ENCODE results near the gene TGM2.
"Not testable (repeated sequence)": the region's sequence is repeated elsewhere in the genome, so short reads cannot be mapped to it uniquely, and the experiment has no call there.

The TGM2 gene

GRCh38 chr20:38115205-38115604 lies 49.9 kb downstream of the TGM2 start:
- no peak for DNase-seq (ENCODE audit: low read depth in 3 of 3)

DNA sequence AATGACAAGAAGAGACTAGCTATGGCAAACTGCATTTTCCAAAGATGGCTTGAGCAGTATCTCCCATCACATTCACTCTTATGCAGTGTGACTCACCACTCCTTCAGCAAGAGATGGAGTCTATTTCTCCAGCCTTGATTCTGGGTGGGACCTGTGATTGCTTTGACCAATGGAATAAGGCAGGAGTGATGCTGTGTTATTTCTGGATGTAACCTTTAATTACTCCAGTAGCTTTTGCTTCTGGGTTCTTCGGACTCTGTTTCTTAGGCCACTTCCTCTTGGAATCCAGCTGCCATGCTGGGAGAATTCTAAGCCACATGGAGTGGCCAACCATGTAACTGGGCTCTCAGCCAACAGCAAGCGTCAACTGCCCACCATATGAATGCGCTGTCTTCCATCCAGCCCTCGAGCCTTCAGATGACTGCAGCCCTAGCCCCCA lies 50.7 kb downstream of the TGM2 start:
- no peak for DNase-seq (ENCODE audit: low read depth in 3 of 3)

- DNase-seq (ENCODE audit: low read depth in 3 of 3), result peak in 1 of 3 experiments; percentile 8
Measured at GRCh38 chr20:38113401-38114325, 51.4 kb downstream of the TGM2 start.

- no peak for DNase-seq (ENCODE audit: low read depth in 3 of 3)
Measured at GRCh38 chr20:38112930-38113294, 52.2 kb downstream of the TGM2 start.

GRCh38 chr20:38112261-38112929 lies 52.7 kb downstream of the TGM2 start:
- no peak for DNase-seq (ENCODE audit: low read depth in 3 of 3)

DNA sequence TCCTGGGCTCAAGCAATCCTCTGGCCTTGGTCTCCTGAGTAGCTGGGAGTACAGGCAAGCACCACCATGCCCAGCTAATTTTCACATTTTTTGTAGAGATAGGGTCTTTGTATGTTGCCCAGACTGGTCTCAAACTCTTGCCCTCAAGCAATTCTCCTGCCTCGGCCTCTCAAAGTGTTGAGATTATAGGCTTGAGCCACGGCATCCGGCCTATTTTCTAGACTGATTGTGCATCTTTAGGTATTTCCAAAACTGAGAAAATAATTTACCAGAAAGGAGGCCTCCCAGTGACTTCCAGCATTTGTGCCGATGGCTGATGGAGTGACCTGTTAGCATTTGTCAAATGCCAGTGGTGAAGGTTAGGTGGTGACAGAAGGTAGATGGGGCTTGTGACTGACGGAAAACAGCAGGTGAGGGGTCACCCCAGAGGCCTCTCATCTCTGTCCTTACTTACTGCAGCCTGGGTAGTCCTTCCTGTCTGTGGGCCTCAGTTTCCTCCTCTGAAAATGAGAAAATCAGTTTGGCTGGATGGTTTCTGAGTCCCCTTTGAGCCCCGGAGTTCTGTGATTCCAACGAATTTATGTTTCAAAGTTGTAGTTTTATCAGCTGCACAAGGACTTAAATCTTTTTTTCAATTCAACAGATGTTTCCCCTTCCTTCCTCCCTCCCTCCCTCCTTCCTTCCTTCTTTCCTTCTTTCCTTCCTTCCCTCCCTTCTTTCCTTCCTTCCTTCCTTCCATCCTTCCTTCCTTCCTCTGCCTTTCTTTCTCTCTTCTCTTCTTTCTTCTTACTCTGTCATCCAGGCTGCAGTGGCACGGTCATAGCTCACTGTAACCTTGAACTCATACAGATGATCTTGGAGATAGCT lies 53.5 kb downstream of the TGM2 start:
- DNase-seq (ENCODE audit: low read depth in 3 of 3), result no peak

DNA sequence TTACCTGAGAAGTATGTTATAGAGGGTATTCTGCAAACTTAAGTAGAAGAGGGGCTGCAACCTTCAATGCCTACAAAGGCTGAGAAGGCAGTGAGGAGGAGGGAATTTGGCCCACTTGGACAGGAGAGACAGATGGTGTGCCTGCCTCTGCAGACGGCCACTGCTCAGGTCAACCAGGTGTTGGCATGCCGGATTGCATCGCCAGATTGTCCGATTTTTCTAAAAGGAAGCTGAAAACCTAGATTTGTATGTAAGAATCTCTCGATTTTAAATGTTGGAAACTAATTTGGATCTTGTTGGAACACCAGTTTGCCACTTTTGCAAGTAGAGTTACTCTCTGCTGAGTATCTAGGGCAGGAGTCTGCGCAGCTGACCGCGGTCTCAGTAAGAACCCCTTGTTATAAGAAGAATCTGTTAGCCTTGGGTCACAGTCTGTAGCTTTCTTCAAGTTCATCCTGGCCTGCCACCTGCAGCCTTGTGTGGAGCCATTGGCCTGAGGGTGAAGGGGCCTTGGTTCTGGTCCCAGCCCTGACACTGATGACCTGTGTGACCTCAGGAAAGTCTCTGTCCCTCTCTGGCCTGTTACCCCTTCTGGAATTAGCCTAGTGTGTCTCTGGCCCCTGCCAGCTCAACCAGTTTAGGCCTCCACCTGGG lies 54.4 kb downstream of the TGM2 start:
- no peak for DNase-seq (ENCODE audit: low read depth in 3 of 3)

DNA sequence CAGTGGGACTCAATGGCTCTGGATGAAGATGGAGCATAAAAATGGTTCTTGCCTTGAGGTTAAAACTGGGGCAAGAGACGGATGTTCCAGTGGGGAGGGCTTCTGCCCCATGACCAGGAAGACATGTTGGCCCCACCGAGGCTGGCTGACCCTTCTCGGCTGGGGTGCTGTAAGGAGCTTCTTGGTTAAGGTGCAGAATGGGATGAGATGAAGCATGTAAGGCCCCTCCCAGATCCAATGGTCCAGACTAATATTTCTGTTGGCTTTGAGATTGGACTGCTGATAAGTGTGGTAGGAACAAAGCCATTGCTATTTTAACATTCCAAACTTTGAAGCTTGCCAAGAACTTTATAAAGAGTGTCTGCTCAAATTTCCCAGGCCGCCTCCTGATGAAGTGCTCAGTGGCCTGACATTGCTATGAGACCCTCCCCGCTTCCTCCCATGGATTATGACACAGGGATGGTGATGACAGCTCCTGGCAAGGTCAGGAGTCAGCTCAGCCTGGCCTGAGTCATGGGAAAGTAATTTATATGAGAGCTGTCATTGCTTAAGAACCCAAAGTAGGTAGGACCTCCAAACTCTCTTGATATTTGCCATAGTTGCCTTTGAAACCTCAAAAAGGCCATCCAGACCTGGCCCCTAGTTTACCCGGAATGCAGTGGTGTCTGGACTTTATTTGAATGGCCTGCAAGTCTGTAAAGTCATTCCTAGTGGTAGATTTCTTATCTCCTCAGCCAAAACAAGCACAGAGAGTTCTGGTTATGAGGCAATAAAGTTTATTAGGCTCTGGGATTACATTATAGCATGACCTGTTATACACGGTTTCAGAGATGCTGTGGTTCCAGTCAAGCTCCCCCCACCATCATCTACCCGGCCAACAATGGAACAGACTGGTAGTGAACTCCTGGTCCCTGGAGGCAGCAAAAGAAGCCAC lies 55.2 kb downstream of the TGM2 start:
- DNase-seq (ENCODE audit: low read depth in 3 of 3), result no peak

DNA sequence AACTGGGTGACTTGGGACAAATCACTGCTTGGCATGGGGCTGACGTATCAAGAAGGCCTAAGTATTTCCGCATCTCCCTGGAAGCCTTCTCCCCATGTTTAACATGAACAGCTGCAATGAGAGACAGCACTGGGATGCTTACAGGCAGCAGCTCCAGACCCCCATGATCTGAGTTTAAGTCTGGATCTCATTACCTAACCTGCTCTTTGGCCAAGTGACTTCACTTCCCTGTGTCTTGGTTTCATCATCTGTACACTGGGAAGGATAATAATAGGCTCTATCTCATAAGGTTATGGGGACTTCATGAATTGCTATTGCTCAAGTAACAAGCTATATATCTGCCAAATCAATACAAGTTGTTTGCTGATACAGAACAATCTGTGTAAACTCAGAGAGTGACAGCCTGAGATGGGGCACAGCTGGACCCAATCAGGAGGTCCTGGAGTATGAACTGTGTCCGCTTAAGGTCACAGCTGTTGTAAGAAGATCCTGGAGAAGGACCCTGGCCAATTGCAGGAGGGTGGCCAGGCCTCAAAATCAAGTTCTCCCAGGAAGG lies 56.0 kb downstream of the TGM2 start:
- no peak for DNase-seq (ENCODE audit: low read depth in 3 of 3)

DNA sequence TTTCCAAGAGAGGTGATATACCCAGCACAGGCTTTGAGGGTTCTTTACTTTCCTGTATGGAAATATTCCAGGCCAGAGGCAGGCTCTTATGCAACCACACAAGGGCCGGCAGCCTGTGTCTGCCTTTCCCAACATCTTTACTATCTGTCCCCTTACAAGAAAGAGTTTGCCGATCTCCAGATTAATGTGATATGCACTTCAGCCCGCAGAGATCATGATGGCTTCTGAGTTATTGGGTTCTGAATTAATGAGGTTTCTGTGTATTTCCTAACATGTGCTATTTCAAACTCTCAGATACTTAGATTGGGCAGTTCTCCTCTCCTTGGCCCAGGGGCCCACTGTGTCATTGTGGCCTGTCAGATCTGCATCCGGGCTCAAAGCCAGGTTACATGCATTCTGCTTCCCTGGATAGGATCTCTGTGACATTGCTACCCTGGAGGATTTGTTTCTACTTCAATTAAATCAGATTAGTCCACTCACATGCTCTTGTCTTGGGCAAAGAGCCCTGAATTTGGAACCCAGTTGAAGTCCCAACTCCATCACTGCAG lies 56.6 kb downstream of the TGM2 start:
- DNase-seq (ENCODE audit: low read depth in 3 of 3), result no peak

DNA sequence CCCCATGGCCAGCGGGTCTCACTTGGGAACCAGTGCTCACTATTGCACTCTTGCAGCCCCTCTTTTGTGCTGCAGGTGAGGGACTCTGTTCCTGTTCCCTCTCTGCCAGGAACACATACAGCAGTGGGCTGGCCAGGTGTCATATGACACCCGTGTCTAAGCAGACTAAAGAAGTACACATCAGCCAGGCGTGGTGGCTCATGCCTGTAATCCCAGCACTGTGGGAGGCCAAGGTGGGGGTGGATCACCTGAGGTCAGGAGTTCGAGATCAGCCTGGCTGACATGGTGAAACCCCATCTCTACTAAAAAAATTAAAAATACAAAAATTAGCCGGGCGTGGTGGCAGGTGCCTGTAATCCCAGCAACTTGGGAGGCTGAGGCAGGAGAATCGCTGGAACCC lies 57.2 kb downstream of the TGM2 start:
- not testable (repeated sequence) for DNase-seq (ENCODE audit: low read depth in 3 of 3)

DNA sequence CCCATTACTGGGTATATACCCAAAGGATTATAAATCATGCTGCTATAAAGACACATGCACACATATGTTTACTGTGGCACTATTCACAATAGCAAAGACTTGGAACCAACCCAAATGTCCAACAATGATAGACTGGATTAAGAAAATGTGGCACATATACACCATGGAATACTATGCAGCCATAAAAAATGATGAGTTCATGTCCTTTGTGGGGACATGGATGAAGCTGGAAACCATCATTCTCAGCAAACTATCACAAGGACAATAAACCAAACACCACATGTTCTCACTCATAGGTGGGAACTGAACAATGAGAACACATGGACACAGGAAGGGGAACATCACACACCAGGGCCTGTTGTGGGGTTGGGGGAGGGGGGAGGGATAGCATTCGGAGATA lies 57.7 kb downstream of the TGM2 start:
- DNase-seq (ENCODE audit: low read depth in 3 of 3), result not testable (repeated sequence)

DNA sequence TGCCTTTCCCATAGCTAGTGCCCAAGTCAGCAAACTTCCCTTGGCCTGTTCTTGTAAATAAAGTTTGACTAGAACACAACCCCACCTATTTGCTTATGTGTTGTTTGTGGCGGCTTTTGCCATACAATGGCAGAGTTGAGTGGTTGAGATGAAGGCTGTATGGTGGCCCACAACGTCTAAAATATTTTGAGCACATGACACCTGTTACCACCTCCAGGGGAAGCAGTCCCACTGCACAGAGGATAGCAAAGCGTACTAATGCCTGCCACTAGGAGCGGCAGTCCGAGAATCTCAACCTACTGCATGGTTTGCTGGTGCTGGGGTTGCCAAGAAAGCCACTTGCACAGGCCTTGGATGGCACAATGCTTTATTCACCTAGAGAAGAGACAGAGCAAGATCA lies 58.6 kb downstream of the TGM2 start:
- no peak for DNase-seq (ENCODE audit: low read depth in 3 of 3)

DNA sequence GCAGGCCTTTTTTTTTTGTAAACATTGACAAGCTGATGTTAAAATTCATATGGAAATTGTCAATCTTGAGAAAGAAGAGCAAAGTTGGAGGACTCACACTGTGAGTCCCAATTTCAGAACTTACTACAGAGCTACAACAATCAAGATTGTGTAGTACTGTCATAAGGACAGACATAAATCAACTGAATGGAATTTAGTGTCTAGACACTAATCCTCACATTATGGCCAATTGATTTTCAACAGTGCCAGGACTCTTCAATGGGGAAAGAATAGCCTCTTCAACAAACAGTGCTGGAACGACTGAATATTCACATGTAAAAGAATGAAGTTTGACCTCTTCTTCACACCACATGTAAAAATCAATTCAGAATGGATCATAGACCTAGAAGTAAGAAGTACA lies 60.8 kb downstream of the TGM2 start:
- no peak for DNase-seq (ENCODE audit: low read depth in 3 of 3)

GRCh38 chr20:38102206-38102605 lies 62.9 kb downstream of the TGM2 start:
- DNase-seq (ENCODE audit: low read depth in 3 of 3), result not testable (repeated sequence)

- no peak for DNase-seq (ENCODE audit: low read depth in 3 of 3)
Measured at GRCh38 chr20:38098952-38099351, 66.1 kb downstream of the TGM2 start.

DNA sequence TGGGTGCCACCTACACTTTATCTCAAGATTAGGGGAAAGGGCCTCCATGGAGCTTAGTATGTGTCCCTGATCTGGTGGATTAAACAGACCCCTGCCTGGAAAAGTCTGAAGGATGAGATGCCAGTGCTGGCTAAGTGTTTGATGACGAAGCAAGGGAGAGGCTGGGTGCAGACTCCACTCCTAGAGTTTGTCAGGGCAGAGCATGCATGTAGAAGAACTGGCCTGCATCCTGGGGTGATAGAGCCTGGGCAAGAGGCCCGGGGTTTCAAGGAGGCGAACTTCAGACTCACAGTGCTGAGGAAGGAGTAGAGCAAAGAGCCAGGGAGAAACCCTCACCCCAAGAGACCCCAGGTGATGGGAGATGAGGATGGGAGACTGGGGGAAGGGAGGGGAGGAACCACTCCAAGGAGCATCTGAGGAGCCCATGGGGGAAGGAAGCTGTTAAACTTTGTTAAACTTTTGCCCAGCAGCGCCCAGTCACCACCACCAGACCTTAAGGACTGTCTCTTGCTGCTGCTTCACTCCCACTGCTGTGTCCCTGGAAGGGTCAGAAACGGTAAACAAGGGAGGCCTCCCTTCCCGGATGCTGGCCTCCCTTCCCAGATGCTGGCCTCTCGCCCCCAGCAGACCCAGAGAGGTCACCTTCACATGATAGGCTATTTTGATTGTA lies 69.9 kb downstream of the TGM2 start:
- no peak for DNase-seq (ENCODE audit: low read depth in 3 of 3)

DNA sequence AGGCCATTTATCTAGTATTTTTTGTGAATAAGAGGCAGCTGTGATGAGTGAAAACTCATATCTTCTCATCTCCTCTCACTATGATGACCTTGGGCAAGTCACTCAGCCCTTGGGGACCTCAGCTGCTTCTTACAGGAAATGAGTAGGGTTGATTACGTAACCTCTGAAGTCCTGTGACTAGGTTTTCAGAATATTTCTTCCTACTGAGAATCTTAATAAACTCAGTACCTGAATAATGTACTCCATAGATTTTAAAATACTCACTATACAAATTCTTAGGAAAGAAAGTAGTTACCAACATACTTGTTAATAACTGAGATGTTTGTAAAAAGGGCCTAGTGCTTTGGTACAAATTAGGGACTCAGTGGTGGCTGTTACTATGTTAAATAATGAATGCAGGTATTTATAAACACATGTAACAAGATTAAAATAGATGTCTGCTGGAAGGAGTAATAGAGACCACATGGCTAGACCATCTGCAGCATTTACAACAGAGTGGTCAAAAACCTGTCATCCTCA lies 70.6 kb downstream of the TGM2 start:
- no peak for DNase-seq (ENCODE audit: low read depth in 3 of 3)

- no peak for DNase-seq (ENCODE audit: low read depth in 3 of 3)
Measured at GRCh38 chr20:38093641-38094077, 71.4 kb downstream of the TGM2 start.
